ENCODE data around the gene LDB2.

LDB2 gene

GRCh38 chr4:16665942-16666551 lies 232.4 kb downstream of the LDB2 start:
- no peaks in the 10 kb centered on the region for H3K9me3 ChIP-seq (ENCODE audit: severe bottlenecking)
- no peak for DNase-seq

GRCh38 chr4:16663732-16664131 lies 234.7 kb downstream of the LDB2 start:
- no peak for TF ChIP-seq CTCF (IDR thresholded peaks at IDR 0.05; ENCODE audit: low read depth, low read length)
- peaks cover 44% of the 10 kb centered on the region for H3K27me3 ChIP-seq (ENCODE audit: insufficient read depth, low read depth, severe bottlenecking)
- no peak overlapping the region for H3K27ac ChIP-seq
- no peaks in the 10 kb centered on the region for H3K9me3 ChIP-seq (ENCODE audit: severe bottlenecking)
- no peak for DNase-seq
- no peaks in the 10 kb centered on the region for H3K36me3 ChIP-seq
- no peak overlapping the region for H3K4me3 ChIP-seq (ENCODE audit: low read depth, low read length)

More at GRCh38 chr4:16665942-16666551, 232.4 kb downstream of the LDB2 start:
- Histone ChIP-seq H3K4me3 (ENCODE audit: low read depth, low read length) (no peak overlapping the region), H3K36me3 (no peaks in the 10 kb centered on the region), H3K27ac (no peak overlapping the region), H3K27me3 (ENCODE audit: insufficient read depth, low read depth, severe bottlenecking) (peaks cover 33% of the 10 kb centered on the region)
- TF ChIP-seq CTCF (IDR thresholded peaks at IDR 0.05; ENCODE audit: low read depth, low read length), result no peak

DNA sequence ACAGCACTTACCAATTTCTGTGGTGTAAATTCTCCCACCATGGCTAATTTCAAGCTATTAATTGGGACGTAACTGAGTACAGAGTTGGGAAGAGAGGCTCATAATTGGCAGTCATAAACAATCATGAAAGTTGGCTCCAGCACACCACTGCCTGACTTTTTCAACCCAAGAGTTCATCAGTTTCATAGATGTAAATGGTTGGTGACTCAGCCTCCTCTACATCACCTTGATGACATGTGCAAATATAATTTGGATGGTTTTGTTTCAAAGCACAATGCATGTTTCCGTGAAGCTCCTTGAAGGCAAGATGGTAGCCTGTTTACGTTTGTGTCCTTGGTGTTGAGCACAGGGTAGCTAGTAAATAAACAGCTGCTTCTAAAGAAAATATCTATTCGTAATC lies 235.1 kb downstream of the LDB2 start:
- H3K27ac ChIP-seq, result no peak overlapping the region
- peaks cover 46% of the 10 kb centered on the region for H3K27me3 ChIP-seq (ENCODE audit: insufficient read depth, low read depth, severe bottlenecking)
- no peak for TF ChIP-seq CTCF (IDR thresholded peaks at IDR 0.05; ENCODE audit: low read depth, low read length)
- no peaks in the 10 kb centered on the region for H3K36me3 ChIP-seq
- no peaks in the 10 kb centered on the region for H3K9me3 ChIP-seq (ENCODE audit: severe bottlenecking)
- H3K4me3 ChIP-seq (ENCODE audit: low read depth, low read length), result no peak overlapping the region
- DNase-seq, result no peak

DNA sequence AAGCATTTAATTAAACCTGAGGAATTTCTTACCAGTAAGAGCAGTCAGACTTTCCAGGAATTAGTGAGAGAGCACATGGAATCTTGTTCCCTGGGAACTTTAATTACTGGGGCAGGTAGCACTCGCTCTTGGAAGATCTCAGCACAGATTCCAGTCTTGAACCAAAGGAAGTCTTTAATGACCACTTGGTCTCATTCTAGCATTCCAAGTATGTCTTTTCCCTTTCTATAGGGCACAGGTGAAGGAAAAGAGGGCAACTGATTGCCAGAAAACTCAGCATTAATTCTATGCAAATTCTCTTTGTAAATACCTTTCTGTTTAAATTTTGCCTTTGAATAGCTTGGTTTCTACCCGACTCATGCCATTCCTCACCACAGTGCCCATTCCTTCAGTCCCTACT lies 236.6 kb downstream of the LDB2 start:
- Histone ChIP-seq H3K27me3 (ENCODE audit: insufficient read depth, low read depth, severe bottlenecking) (peaks cover 53% of the 10 kb centered on the region), H3K36me3 (no peaks in the 10 kb centered on the region), H3K27ac (no peak overlapping the region), H3K4me3 (ENCODE audit: low read depth, low read length) (no peak overlapping the region), H3K9me3 (ENCODE audit: severe bottlenecking) (no peaks in the 10 kb centered on the region)
- no peak for DNase-seq
- no peak for TF ChIP-seq CTCF (IDR thresholded peaks at IDR 0.05; ENCODE audit: low read depth, low read length)

DNA sequence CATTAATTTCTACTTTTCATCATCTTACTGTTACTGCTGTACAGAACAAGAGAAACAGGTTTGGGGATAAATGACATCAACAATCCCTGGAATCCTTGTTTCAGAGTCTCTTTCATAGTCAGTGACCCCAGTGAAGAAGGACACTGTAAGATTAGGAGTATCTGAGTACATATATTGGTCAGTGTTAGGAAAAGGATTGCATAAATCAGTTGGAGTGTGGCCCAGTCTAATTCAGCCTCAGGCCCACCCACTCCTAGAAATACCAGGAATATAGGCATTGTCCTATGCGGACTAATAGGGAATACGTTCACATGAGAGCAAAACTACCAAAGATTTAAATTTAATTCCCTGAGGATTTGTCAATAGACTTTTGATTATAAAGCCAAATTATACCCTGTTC lies 237.8 kb downstream of the LDB2 start:
- no peak for TF ChIP-seq CTCF (IDR thresholded peaks at IDR 0.05; ENCODE audit: low read depth, low read length)
- H3K9me3 ChIP-seq (ENCODE audit: severe bottlenecking), result no peaks in the 10 kb centered on the region
- no peak overlapping the region for H3K27ac ChIP-seq
- no peaks in the 10 kb centered on the region for H3K36me3 ChIP-seq
- DNase-seq, result no peak
- no peak overlapping the region for H3K4me3 ChIP-seq (ENCODE audit: low read depth, low read length)
- H3K27me3 ChIP-seq (ENCODE audit: insufficient read depth, low read depth, severe bottlenecking), result peaks cover 56% of the 10 kb centered on the region

DNA sequence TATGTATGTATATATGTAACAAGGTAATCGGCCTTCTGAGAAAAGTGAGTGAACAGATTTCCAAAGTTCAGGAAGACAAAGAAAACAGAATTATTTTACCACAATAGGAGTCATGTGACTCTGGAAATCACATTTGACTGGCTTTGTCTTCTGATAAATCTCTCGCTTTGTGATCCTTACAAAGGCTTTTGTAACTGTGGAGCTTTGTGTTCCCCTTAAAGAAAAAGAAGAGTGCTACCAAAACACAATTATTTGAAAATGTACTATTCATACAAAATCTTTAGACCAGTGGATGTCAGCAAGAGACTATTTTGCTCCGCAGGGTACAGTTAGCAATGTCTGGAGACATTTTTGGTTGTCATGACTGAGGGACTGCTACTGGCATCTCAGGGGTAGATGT lies 238.8 kb downstream of the LDB2 start:
- Histone ChIP-seq H3K36me3 (no peaks in the 10 kb centered on the region), H3K9me3 (ENCODE audit: severe bottlenecking) (no peaks in the 10 kb centered on the region), H3K27ac (no peak overlapping the region), H3K27me3 (ENCODE audit: insufficient read depth, low read depth, severe bottlenecking) (peaks cover 54% of the 10 kb centered on the region), H3K4me3 (ENCODE audit: low read depth, low read length) (no peak overlapping the region)
- no peak for DNase-seq
- no peak for TF ChIP-seq CTCF (IDR thresholded peaks at IDR 0.05; ENCODE audit: low read depth, low read length)
